Mesothelial cell of epicardium (in vitro differentiated cells): ENCODE data around the gene UNC5B. TPM values are rescaled to one million over a fixed set of nuclear protein-coding genes. Genes with fewer than 3 reads are reported as not detected.

Experiments used
- DNase-seq, 2 experiments: peaks; one replicate each; pipeline ENCODE4 v3.0.0; 2021; ENCODE audit warnings: low spot score in 2 of 2; ENCODE audit not compliant: unreplicated experiment in 2 of 2
- H3K27ac Mint-ChIP-seq: 2 replicates; pipeline ENCODE4 v1.8.0; 2021; ENCODE audit warnings: mixed read lengths
- H3K27me3 Mint-ChIP-seq: 2 replicates; pipeline ENCODE4 v1.8.0; 2021; ENCODE audit warnings: low read depth, mixed read lengths
- H3K36me3 Mint-ChIP-seq: 2 replicates; pipeline ENCODE4 v1.8.0; 2021; ENCODE audit warnings: mixed read lengths
- H3K4me1 Mint-ChIP-seq: 2 replicates; pipeline ENCODE4 v1.8.0; 2021; ENCODE audit warnings: mixed read lengths
- H3K4me3 Mint-ChIP-seq: 2 replicates; pipeline ENCODE4 v1.8.0; 2021; ENCODE audit warnings: mild to moderate bottlenecking, moderate library complexity, mixed read lengths
- H3K9me3 Mint-ChIP-seq: 2 replicates; pipeline ENCODE4 v1.8.0; 2021; ENCODE audit warnings: mixed read lengths
- total RNA-seq: library from RNA; stranded (reverse); gene quantifications from 3 replicates; pipeline ENCODE4 v1.2.1, GENCODE V29; 2021
- TF ChIP-seq, protein P1 (sequence below): fragments of 200-600 bp; sonication (generic); IDR thresholded peaks from one replicate; pipeline ENCODE4 v1.5.0; 2021; ENCODE audit warnings: antibody characterized with exemption; ENCODE audit not compliant: unreplicated experiment

UNC5B gene
- total RNA-seq, 1 donor from 2014 or later, result 91.5 TPM

DNA sequence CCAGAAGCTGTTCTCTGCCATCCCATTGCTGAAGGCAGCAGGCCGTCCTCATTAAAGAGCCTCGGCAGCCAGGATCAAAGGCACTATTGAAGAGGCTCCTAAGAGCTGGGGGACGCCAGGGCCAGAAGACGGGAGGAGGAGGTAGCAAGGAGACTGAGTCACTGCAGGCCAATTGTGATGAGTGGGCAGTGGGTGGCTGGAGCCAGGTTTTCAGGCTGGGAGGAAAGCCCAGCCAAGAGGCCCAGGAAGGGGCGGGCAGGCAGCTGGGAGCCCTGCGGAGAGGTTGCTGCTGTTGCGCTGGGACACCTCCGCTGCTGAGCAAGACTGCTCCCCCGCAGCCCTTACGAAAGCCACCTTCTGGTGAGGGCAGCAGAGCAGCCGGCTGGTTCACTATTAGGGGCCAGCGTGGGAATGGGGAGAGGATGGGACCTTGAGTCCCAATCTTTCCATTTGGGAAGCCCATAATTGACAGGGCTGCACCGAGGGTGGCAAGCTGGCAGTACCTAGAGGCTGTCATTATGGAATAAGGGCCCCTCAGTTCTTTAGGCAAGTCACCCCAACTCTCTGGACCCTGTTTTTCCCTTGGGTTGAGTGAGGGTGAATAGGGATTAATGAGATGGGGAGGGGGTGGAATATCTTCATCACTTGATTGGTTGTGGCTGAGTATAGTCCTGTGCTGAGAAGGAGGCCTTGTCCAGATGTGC lies 48.4 kb downstream of the UNC5B start:
- Mint-ChIP-seq H3K27ac (peak overlapping the region; percentile 77), H3K9me3 (no peaks in the 10 kb centered on the region), H3K27me3 (no peaks in the 10 kb centered on the region), H3K4me3 (peak overlapping the region; percentile 42), H3K36me3 (no peaks in the 10 kb centered on the region), H3K4me1 (peaks cover 61% of the 10 kb centered on the region)
- TF ChIP-seq, protein P1, sequence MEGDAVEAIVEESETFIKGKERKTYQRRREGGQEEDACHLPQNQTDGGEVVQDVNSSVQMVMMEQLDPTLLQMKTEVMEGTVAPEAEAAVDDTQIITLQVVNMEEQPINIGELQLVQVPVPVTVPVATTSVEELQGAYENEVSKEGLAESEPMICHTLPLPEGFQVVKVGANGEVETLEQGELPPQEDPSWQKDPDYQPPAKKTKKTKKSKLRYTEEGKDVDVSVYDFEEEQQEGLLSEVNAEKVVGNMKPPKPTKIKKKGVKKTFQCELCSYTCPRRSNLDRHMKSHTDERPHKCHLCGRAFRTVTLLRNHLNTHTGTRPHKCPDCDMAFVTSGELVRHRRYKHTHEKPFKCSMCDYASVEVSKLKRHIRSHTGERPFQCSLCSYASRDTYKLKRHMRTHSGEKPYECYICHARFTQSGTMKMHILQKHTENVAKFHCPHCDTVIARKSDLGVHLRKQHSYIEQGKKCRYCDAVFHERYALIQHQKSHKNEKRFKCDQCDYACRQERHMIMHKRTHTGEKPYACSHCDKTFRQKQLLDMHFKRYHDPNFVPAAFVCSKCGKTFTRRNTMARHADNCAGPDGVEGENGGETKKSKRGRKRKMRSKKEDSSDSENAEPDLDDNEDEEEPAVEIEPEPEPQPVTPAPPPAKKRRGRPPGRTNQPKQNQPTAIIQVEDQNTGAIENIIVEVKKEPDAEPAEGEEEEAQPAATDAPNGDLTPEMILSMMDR, result no peak
- peak in 1 of 2 experiments; percentile 68 for DNase-seq

DNA sequence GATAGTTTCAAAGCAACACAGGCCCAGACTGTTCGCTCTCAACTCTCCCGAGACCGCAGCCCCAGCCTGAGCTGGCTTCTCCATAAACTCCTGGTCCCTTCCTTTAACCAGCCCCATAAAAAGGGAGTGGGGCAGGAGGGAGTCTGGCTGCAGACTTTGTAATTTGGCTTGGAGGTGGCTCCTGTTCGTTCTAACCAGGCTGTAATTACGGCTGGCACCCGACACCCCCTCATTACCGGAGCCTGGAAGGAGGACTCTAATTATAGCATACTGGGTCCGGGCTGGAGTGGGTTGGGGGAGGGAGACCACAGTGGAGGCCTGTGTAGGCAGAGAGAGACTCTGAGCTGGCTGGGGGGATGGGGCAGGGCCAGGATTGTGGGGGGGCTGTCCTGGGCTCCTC lies 49.7 kb downstream of the UNC5B start:
- Mint-ChIP-seq H3K27me3 (no peaks in the 10 kb centered on the region), H3K4me1 (peaks cover 63% of the 10 kb centered on the region), H3K27ac (peak overlapping the region; percentile 2), H3K4me3 (no peak overlapping the region), H3K36me3 (no peaks in the 10 kb centered on the region), H3K9me3 (no peaks in the 10 kb centered on the region)
- DNase-seq, result no peak
- TF ChIP-seq, protein P1, result no peak

DNA sequence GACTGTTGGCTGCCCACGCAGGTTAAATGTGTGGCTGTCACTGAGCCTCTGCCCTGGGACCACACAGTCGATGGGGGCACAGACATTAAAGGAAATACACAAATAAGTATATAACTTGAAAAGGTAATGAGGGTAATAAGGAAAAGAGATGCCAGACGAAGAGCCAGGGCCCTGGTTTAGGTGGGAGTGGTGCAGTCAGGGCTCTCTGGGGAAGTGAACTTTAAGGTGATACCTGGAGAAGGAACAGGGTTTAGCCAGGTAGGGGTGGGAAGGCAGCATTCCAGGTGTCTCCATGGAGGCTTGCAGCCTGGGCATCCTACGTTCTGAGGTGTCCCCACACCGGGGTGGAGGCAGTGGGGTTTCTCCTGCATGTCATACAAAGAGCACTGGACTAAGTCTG lies 50.4 kb downstream of the UNC5B start:
- Mint-ChIP-seq H3K9me3 (no peaks in the 10 kb centered on the region), H3K4me1 (peaks cover 63% of the 10 kb centered on the region)

DNA sequence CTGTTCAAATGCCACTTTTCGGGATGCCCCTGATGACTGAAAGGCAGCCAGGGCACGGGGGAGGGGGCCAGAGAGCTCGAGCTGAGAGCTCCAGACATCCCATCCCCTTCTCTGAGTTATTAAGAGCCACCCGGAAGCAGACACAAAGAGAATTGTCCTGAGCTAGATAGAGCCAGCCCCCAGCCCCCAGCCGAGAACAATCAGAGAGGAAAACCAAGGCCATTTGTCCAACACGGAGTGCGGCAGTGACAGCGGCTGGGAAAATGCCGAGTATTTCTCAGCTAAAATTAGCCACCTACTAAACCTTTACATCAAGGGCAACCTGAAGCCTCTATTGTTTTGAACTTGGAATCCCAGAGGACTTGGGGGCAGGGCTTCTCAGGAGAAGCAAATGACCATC lies 51.0 kb downstream of the UNC5B start:
- Mint-ChIP-seq H3K4me1 (peaks cover 66% of the 10 kb centered on the region), H3K27me3 (no peaks in the 10 kb centered on the region), H3K27ac (peak overlapping the region; percentile 84), H3K36me3 (no peaks in the 10 kb centered on the region), H3K9me3 (no peaks in the 10 kb centered on the region), H3K4me3 (no peak overlapping the region)
- TF ChIP-seq, protein P1, result no peak
- no peak for DNase-seq

More for the DNA sequence above, 50.4 kb downstream of the UNC5B start:
- TF ChIP-seq, protein P1, result no peak
- no peak overlapping the region for H3K4me3 Mint-ChIP-seq
- H3K27ac Mint-ChIP-seq, result peak overlapping the region; percentile 84
- DNase-seq, result no peak
- no peaks in the 10 kb centered on the region for H3K27me3 Mint-ChIP-seq
- no peaks in the 10 kb centered on the region for H3K36me3 Mint-ChIP-seq

GRCh38 chr10:71264345-71265200 lies 52.2 kb downstream of the UNC5B start:
- Mint-ChIP-seq H3K27ac (no peak overlapping the region), H3K36me3 (no peaks in the 10 kb centered on the region), H3K4me3 (no peak overlapping the region), H3K27me3 (no peaks in the 10 kb centered on the region), H3K4me1 (peaks cover 73% of the 10 kb centered on the region), H3K9me3 (no peaks in the 10 kb centered on the region)
- TF ChIP-seq, protein P1, result no peak
- DNase-seq, result no peak
